NCI-H2196 (cell line): ENCODE data around the gene IFT88.

Experiments used
- DNase-seq: peaks from one replicate; lab custom pipeline; 2025; ENCODE audit not compliant: unreplicated experiment; lab: John Stamatoyannopoulos, UW

Gene IFT88, protein sequence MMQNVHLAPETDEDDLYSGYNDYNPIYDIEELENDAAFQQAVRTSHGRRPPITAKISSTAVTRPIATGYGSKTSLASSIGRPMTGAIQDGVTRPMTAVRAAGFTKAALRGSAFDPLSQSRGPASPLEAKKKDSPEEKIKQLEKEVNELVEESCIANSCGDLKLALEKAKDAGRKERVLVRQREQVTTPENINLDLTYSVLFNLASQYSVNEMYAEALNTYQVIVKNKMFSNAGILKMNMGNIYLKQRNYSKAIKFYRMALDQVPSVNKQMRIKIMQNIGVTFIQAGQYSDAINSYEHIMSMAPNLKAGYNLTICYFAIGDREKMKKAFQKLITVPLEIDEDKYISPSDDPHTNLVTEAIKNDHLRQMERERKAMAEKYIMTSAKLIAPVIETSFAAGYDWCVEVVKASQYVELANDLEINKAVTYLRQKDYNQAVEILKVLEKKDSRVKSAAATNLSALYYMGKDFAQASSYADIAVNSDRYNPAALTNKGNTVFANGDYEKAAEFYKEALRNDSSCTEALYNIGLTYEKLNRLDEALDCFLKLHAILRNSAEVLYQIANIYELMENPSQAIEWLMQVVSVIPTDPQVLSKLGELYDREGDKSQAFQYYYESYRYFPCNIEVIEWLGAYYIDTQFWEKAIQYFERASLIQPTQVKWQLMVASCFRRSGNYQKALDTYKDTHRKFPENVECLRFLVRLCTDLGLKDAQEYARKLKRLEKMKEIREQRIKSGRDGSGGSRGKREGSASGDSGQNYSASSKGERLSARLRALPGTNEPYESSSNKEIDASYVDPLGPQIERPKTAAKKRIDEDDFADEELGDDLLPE

DNA sequence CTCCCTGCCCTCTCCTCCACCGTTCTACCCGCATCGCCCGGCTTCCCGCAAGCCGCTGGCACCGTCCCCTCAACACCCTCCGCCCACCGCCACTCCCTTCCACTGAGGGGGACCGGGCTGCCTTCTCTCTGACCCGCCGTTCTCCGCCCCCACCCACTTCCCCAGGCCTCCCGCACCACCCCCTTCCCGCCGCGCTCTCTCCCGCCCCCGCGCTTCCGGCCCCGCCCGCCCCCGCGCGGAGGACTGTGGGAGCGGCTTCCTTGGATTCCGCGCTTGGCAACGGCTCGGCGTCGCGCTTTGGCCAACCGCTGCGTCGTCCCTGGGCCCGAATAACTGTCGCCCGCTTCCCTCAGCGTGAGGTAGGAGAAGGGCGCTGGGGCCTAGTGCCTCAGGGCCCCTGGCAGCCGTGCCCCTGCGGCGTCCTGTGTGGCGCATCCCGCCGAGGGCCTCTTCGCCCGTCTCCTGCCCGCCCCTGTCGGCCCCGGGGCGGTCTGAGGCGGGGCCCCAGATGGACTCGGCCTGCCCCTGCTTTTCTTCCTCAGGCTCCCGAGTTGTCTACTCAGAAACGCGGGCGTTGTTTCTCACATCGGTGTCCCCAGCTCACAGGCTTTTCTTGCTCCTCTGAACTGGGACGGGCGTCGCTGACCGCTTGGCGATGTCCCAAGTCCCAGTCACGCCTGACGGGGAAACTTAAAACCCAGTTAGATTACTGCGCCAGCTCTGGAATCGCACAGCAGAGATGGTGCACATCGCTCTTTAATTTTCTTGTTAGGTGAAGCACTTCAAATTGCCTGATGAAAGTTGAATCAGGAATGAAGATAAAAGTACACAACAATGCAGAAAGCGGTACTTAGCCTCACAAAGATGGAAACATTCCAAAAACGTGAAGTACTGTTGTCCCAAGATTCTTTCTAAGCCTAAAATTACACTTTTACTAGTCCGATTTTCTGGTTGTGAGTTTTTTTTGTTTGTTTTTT is at the start of gene IFT88:
TSS of gene IFT88 (plus strand) at position 260 of the 977 bp plus-strand sequence. CDS start 7,229 bp downstream, outside the sequence.
- DNase-seq: peak; percentile 80

DNA sequence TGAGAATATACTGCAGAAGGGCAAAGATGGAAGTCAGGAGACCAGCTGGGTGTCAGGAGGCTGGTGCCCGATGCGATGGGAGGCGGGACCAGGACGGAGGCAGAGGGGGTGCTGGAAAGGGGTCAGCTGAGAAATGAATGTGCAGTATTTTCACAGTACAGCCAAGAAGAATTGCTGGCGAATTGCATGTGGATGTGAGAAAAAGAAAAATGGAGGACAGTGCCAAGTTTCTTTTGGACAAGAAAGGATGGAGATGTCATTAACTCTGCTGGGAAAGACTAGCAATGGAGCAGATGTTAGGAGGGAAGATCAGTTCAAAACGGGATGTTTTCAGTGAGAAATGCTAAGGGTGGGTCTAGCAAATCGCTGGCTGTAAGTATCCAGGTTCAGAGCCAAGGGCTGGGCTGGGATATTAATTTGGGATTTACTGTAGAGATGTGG is 48.3 kb upstream of the IFT88 start:
- DNase-seq: no peak

DNA sequence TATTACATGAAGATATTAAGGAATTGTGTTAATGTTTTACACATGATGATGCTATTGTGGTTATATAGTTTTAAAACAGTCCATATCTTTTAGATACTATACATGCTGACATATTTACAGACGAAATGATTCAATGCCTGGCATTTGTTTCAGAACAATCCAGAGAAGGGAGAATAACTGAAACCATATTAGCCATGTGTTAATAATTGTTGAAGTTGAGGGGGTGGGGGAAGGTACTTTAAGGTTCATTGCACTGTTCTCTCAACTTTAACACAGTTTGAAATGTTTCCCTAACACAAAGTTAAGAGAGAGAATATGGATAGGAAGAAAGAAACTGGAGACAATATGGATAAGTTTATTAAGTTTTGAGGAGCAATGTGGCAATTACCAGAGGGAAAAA is 47.1 kb upstream of the IFT88 start:
- no peak for DNase-seq

DNA sequence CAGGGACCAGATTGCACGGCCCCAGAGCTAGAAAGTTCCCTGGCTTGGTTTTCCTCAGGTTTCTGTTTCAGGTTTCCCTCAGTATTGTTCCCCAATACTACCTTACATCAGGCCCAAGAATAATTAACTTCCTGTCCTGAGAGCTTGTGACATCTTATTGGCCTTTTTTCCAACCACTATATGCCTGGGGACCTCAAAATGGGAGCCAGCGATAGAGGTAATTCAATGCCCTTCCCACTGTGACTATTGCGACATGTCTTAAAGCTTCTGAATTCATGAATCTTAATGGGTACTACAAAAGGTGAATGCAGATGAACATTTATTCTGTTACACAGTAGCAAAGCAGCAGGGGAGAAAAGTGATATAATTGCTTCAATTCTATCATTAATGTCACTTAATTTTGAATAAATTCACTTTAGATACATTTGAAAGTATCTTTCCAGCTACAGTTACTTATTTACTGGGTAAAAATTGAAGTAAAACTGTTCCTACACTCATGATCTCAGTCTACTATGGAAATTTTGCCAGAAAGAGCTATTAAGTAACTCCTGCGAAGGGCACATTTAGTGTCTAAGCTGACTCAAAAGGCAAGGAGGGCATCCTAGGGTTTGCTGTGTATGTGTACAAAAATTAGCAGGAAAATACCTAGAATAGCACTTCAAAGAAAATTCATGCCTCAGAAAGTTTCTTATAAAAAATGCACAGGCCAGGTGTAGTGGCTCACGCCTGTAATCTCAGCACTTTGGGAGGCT is 45.4 kb upstream of the IFT88 start:
- no peak for DNase-seq

DNA sequence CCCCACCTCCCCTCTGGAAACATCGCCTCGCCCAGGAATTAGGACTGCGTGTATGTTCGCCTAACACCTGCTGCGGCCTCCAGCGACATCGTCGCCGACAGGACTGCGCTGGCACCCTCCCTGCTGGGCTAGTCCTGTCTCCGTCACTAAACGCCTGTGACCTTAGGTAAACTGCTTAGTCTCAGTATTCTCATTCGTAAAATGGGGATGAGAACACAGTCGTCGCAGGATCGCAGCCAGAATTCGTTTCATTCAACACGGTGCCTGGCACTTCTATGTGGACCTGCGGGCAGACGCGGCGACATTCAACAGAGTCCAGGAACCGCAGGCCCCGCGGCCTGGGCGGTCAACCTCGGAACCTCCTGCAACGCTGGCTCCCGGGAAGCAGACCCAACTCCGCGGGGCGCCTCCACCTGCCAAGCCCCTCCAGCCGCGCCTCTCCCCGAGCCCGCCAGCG is 41.8 kb upstream of the IFT88 start:
- no peak for DNase-seq

DNA sequence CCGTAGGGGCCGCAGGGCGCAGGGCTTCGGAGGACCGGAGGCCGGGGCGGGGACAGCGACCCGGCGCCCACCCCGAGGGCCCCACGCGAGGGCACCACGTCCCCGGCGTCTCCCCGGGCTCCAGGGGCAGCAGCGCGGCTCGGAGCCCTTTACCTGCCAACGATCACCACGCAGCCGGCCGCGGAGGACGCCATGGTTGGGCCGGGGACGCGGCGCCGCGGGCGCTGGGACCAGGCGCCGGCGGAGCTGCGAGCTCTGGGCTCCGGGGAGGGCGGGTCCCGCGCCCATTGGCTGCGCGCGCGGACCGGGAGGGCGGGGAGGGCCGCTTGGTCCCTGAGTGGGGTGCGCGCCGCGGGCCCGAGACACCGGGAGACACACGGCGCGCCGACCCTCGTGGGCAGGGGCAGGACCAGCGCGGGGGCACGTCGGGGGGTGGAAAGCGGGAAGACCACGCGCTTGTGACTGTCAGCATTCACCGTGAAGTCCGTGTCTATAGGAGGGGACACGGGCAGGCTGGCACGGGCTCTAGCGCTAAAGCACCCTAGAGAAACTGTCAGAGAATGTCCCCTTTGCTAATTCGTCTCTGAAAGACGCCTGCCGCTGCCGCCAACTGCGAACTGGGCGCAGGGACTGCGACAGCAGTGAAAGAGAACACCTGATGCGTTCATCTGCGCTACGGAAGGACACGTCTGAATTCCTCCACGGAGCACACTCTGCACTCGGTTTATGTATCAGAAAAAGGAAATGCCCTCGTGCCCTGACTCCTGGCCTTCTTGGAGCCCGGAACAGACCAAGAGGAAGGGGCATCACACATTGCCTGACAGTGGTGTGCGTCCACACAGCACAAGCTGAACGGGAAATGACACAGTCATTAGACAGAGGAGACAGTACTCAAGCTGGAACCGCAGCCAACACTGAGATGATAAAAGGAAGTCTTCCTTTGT is 41.1 kb upstream of the IFT88 start, which contains the start of gene CRYL1:
TSS of gene CRYL1 (minus strand) at position 257 of the 944 bp plus-strand sequence. CDS start at position 194, 63 bp downstream.
- DNase-seq: peak; percentile 28

DNA sequence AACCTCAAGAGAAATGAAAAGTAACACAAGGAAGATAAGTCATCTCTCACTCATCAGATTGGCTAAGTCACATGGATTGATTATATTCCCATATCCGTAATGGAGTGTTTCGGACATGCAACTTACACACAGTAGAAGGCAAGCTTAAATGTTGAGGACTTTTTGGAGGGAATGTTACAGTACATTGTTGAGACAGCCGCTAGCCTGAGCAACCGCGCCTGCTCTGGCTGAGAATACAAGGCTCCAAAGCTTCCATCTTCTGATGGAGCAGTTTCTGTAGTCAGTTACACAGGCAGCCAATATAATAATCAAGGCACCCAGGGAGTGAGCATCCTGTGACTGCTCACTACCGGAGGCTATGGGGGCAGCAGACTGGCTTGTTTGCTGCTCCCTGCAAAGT is 40.3 kb upstream of the IFT88 start:
- no peak for DNase-seq

DNA sequence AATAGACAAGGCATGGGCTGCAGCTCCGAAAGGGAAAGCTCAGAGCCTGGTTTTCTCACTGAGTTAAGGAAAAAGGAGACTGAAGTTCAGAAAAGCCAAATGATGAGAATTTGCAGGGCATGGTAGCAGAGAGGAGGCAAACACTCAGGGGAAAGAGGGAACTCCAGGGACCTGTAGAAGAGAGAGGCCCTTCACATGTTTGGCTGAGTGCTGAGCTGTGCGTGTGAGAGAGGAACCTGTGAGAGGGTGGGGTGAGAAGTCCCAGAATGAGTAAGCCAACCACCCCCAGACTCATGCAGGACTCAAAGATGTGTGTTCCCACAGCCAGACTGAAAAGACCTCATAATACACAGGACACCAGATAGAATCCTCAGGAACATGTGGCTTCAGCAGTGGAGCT is 38.5 kb upstream of the IFT88 start:
- no peak for DNase-seq

DNA sequence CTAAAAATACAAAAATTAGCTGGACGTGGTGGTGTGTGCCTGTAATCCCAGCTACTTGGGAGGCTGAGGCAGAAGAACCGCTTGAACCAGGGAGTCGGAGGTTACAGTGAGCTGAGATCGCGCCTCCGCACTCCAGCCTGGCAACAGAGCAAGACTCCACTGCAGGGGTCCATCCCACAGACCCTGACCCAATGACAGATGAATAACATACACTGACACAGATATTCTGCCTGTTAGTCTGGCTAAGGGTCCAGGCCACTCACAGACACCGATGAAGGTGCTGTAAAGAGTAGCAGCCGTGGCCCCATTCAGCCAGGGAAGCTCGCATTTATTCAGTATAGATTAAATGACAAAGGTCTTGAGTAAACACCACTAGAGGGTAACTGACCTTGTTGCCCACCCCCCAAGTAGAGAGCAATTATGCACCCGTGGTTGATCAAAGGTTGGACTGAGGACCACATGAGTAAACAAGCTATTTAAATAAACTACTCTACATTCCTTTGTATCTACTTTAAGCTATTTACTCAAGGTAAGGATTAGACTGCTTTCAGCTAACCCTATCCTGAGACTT is 32.8 kb upstream of the IFT88 start:
- DNase-seq: no peak

DNA sequence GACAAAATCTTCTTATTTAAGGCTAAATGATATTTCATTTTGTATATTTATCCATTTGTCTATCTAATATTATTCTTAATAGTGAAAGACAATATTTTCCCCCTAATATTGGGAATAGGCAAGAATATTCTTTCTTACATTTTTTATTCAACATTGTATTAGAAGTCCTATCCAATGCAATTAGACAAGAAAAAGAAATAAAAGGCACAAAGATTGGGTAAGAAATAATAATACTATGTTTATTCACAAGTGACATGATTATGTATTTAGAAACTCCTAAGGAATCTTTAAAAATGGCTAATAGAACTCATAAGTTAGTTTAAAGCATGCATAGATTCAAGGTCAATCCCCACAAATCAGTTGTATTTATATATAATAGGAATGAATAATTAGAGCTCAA is 30.0 kb upstream of the IFT88 start:
- no peak for DNase-seq

DNA sequence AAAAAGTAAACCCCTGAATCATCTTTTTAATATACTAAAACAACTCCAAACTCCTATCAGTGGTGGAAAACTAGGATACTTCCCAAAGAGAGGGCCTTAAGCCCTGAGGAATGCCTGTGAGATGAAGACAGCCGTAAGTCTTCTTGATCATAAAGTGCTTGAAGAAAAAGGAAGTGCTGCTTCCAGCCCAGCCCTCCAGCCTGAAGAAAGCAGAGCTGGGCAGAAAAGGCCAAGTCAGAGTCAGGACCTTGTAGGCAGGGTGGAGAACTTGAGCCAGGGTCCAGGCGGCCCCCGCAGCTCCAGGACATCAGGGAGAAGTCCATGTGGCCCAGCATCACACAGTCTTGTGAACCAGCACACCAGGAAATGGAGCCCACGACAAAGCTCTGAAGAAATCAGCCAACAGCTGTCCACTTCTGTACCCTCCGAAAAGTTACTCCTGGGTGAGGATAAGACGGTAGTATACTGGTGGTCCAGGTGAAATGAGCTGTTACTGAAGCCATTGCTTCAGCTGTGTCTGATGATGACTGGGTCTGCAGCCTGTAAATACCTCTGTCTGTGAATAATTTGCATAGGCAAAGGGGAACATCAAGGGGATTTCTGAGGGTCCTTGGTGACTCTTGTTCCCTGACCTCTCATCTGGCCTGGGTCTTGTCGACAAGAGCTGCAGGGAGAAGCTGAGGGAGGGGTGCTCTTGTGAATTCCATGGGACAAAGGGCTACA is 22.6 kb upstream of the IFT88 start:
- DNase-seq: no peak

DNA sequence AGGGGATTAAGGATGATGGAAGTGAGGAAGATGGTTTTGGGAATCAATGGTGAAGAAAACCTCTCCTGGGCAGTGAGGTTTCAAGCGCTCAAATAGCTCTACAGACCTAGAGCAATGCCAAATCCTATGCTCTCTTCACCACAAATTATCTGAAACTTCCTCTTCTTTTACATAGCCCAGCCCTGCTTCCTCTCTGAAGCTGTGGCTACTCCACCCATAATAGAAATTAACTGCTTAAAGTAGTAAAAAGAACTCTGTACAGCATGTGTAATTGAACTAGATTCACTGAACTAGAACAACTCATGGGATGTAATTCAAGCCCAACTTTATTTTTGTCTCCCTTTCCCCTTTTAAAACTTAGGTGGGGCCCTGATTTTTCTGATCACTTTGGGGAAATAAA is 20.4 kb upstream of the IFT88 start:
- no peak for DNase-seq

DNA sequence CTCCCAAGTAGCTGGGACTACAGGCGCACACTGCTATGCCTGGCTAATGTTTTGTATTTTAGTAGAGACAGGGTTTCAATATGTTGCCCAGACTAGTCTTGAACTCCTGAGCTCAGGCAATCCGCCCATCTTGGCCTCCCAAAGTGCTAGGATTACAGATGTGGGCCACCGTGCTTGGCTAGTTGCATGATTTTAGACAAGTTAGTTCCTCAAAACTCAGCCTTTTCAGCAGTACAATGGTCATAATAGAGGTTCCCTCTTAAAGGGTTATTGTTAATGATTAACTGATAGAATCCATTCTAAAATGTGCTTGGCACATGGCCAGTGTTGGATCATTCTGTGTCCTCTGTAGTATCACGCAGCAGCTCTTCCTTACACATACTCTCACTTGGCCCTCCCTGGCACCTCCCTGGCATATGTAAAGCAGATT is 19.5 kb upstream of the IFT88 start:
- no peak for DNase-seq

DNA sequence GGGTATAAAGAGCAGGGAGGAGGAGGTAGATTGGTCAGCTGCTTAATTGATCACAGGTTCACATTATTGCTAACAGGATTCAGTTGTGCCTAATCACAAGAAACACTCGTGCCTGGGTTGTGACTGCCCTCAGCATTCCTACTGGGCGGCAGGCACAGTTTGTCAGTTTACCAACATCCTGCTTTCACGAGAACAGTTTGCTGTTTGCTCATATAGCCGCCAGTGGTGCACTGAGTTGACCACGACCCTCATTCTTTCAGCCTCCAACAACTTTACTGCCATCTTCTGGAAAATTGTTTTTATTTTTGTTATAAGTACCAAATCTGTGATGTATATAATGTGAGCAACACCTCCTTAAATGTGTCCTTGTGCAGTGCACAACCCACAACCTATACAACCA is 16.2 kb upstream of the IFT88 start:
- no peak for DNase-seq

DNA sequence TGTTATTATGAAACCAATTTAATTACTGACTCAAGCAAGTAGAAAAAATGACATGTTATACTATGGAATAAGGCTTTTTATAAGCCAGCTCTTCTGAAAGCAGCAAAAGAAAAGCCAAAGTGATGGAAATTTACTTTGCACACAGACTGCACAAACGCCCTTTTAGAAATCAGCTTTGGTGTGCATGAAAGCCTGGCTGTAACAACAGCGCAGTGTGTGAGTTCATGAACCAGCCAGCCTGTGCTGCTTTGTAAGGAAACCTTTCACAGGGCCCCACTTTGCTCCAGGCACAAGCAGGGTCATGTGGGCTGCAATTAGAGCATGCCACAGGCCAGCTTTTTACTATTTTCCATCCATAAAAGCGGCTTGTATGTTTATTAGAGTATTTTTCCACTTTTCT is 13.6 kb upstream of the IFT88 start:
- no peak for DNase-seq

DNA sequence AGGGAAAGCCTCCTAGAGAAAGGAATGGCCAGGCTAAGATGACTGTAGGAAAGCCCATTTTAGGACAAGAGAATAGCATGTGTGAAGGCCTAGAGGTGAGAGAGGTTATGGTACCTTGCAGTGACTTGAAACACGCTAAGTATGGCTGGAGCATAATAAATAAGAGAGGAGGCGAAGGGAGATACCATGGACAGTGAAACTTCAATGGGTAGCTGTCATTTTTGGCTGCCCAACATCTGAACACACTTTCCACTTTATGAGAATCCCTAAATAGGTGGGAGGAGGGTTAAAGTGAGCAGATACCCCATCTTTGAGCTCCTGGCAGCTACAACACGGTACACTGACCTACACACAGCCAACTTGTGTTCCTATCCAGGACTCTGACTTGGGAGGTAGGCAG is 8.0 kb upstream of the IFT88 start:
- DNase-seq: no peak

DNA sequence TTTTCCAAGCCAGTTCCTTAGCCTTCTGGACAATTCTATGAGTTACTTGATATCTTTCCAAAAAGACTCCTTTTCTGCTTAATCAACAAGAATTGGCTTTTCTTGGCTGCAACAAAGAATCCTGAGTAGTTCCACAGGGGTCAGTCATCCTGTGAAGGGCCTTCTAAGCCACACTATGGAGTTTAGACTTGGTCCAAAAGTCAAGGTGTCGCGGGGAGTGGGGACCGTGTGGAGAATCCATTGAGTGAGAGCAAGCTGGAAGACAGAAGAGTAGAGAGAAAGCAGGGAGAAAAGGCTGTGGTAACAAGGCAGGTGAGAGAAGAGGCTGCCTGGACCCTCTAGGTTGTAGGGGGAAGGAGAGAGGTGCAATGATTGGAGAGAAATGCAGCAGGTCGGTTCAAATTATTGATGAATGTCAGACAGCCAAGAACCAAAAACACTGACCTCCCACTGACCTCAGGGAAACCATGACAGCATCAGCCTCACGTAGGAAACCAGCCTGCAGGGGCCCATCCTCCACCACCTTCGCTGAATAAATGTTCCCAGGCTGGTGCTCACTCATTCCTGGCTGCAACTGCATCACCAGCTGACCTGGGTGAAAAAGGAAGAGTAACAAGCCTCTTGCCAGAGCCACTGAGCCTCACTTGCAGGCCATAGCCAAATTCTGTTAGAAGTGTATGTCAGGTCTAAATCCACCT is 7.1 kb upstream of the IFT88 start:
- no peak for DNase-seq
